NCI-H748 (cell line): Measurements from ENCODE around the gene SVBP.
A peak's percentile ranks its signal among the peaks of the same experiment; 100 is the strongest.

Experiments
- DNase-seq: peaks from one replicate; lab custom pipeline; 2025; ENCODE audit not compliant: unreplicated experiment; lab: John Stamatoyannopoulos, UW

Gene SVBP

GRCh38 chr1:42806593-42806992, 10.6 kb downstream of the SVBP start:
- DNase-seq, result no peak

GRCh38 chr1:42806171-42806570, 11.0 kb downstream of the SVBP start:
- no peak for DNase-seq

- no peak for DNase-seq
Observed at GRCh38 chr1:42801832-42802473, 15.2 kb downstream of the SVBP start.

GRCh38 chr1:42797979-42798378, 19.2 kb downstream of the SVBP start:
- no peak for DNase-seq

GRCh38 chr1:42797414-42797813, 19.8 kb downstream of the SVBP start:
- DNase-seq, result no peak

GRCh38 chr1:42793824-42794223, 23.4 kb downstream of the SVBP start:
- no peak for DNase-seq

GRCh38 chr1:42788021-42788420, 29.2 kb downstream of the SVBP start:
- DNase-seq, result no peak

GRCh38 chr1:42786097-42786496, 31.1 kb downstream of the SVBP start:
- no peak for DNase-seq

GRCh38 chr1:42784946-42785693, 32.1 kb downstream of the SVBP start, which contains the start of gene TMEM269:
Gene TMEM269, plus strand, starts transcription at chr1:42784991. Its CDS starts 4,903 bp downstream, at chr1:42789894.
- DNase-seq, result peak; percentile 70

GRCh38 chr1:42784547-42784945, 32.7 kb downstream of the SVBP start:
- DNase-seq, result no peak

GRCh38 chr1:42783092-42783491, 34.1 kb downstream of the SVBP start:
- DNase-seq, result no peak

GRCh38 chr1:42780176-42780575, 37.0 kb downstream of the SVBP start:
- DNase-seq, result no peak

GRCh38 chr1:42779725-42780124, 37.5 kb downstream of the SVBP start:
- no peak for DNase-seq

- peak; percentile 88 for DNase-seq
Observed at GRCh38 chr1:42777852-42778251, 39.3 kb downstream of the SVBP start.

- DNase-seq, result no peak
Observed at GRCh38 chr1:42776502-42776901, 40.7 kb downstream of the SVBP start.

GRCh38 chr1:42774928-42775526, 42.2 kb downstream of the SVBP start:
- no peak for DNase-seq

- DNase-seq, result no peak
Observed at GRCh38 chr1:42773420-42773819, 43.8 kb downstream of the SVBP start.

GRCh38 chr1:42769811-42770210, 47.4 kb downstream of the SVBP start:
- no peak for DNase-seq

- no peak for DNase-seq
Observed at GRCh38 chr1:42768172-42768571, 49.0 kb downstream of the SVBP start.

GRCh38 chr1:42767510-42768000, 49.6 kb downstream of the SVBP start:
- DNase-seq, result peak; percentile 98

- peak; percentile 100 for DNase-seq
Observed at GRCh38 chr1:42766741-42767509, 50.3 kb downstream of the SVBP start, which contains the start of the genes C1orf50 and P3H1. Gene C1orf50, plus strand, starts transcription at chr1:42767249. Its CDS starts 63 bp downstream, at chr1:42767312. Gene P3H1, minus strand, starts transcription at chr1:42767028. Its CDS starts 57 bp downstream, at chr1:42766971.
